Mesothelial cell of epicardium (in vitro differentiated cells): ENCODE results near the gene GADD45A. TPM values are rescaled to one million over a fixed set of nuclear protein-coding genes. Genes with fewer than 3 reads are reported as not detected.

Experiments used
- DNase-seq, 2 experiments: peaks; one replicate each; pipeline ENCODE4 v3.0.0; 2021; ENCODE audit warnings: low spot score in 2 of 2; ENCODE audit not compliant: unreplicated experiment in 2 of 2
- H3K27ac Mint-ChIP-seq: 2 replicates; pipeline ENCODE4 v1.8.0; 2021; ENCODE audit warnings: mixed read lengths
- H3K27me3 Mint-ChIP-seq: 2 replicates; pipeline ENCODE4 v1.8.0; 2021; ENCODE audit warnings: low read depth, mixed read lengths
- H3K36me3 Mint-ChIP-seq: 2 replicates; pipeline ENCODE4 v1.8.0; 2021; ENCODE audit warnings: mixed read lengths
- H3K4me1 Mint-ChIP-seq: 2 replicates; pipeline ENCODE4 v1.8.0; 2021; ENCODE audit warnings: mixed read lengths
- H3K4me3 Mint-ChIP-seq: 2 replicates; pipeline ENCODE4 v1.8.0; 2021; ENCODE audit warnings: mild to moderate bottlenecking, moderate library complexity, mixed read lengths
- H3K9me3 Mint-ChIP-seq: 2 replicates; pipeline ENCODE4 v1.8.0; 2021; ENCODE audit warnings: mixed read lengths
- CTCF ChIP-seq: fragments of 200-600 bp; sonication (generic); IDR thresholded peaks from one replicate; pipeline ENCODE4 v1.5.0; 2021; ENCODE audit warnings: antibody characterized with exemption; ENCODE audit not compliant: unreplicated experiment
- total RNA-seq: library from RNA; stranded (reverse); gene quantifications from 3 replicates; pipeline ENCODE4 v1.2.1, GENCODE V29; 2021

Gene GADD45A
- total RNA-seq, 1 donor from 2014 or later, result 80.2 TPM

GRCh38 chr1:67683316-67683715 lies 1.7 kb upstream of the GADD45A start:
- Mint-ChIP-seq H3K4me3 (no peak overlapping the region), H3K9me3 (no peaks in the 10 kb centered on the region), H3K4me1 (peaks cover 43% of the 10 kb centered on the region), H3K27ac (no peak overlapping the region), H3K36me3 (peaks cover 2% of the 10 kb centered on the region), H3K27me3 (no peaks in the 10 kb centered on the region)
- TF ChIP-seq CTCF, result no peak
- no peak for DNase-seq

- no peak for DNase-seq
- H3K27me3 Mint-ChIP-seq, result no peaks in the 10 kb centered on the region
- H3K4me3 Mint-ChIP-seq, result peak overlapping the region; percentile 94
- no peaks in the 10 kb centered on the region for H3K9me3 Mint-ChIP-seq
- peak overlapping the region; percentile 97 for H3K27ac Mint-ChIP-seq
- peaks cover 43% of the 10 kb centered on the region for H3K4me1 Mint-ChIP-seq
- H3K36me3 Mint-ChIP-seq, result peaks cover 9% of the 10 kb centered on the region
- TF ChIP-seq CTCF, result no peak
Observed at GRCh38 chr1:67683766-67684525, 1.1 kb upstream of the GADD45A start.

GRCh38 chr1:67684526-67685066 lies 405 bp upstream of the GADD45A start:
- TF ChIP-seq CTCF, result no peak
- H3K4me3 Mint-ChIP-seq, result peak overlapping the region; percentile 94
- H3K27ac Mint-ChIP-seq, result peak overlapping the region; percentile 97
- peaks cover 15% of the 10 kb centered on the region for H3K36me3 Mint-ChIP-seq
- H3K9me3 Mint-ChIP-seq, result no peaks in the 10 kb centered on the region
- peaks cover 49% of the 10 kb centered on the region for H3K4me1 Mint-ChIP-seq
- H3K27me3 Mint-ChIP-seq, result no peaks in the 10 kb centered on the region
- no peak for DNase-seq

- peak; percentile 25 to 52 for DNase-seq
- peaks cover 16% of the 10 kb centered on the region for H3K36me3 Mint-ChIP-seq
- peaks cover 49% of the 10 kb centered on the region for H3K4me1 Mint-ChIP-seq
- H3K4me3 Mint-ChIP-seq, result peak overlapping the region; percentile 94
- no peak for TF ChIP-seq CTCF
- H3K27ac Mint-ChIP-seq, result peak overlapping the region; percentile 97
- H3K9me3 Mint-ChIP-seq, result no peaks in the 10 kb centered on the region
- no peaks in the 10 kb centered on the region for H3K27me3 Mint-ChIP-seq
Observed at GRCh38 chr1:67685558-67686266, 711 bp downstream of the GADD45A start.

GRCh38 chr1:67686267-67687197 lies 1.5 kb downstream of the GADD45A start:
- Mint-ChIP-seq H3K27ac (peak overlapping the region; percentile 99), H3K4me3 (peak overlapping the region; percentile 94), H3K27me3 (no peaks in the 10 kb centered on the region), H3K36me3 (peaks cover 16% of the 10 kb centered on the region), H3K4me1 (peaks cover 49% of the 10 kb centered on the region), H3K9me3 (no peaks in the 10 kb centered on the region)
- TF ChIP-seq CTCF, result peak; percentile 12
- DNase-seq, result peak; percentile 33 to 66
